NCI-H69 (cell line): ENCODE results near the gene TSPAN14.

Experiments
- DNase-seq: peaks from one replicate; lab custom pipeline; 2025; lab: John Stamatoyannopoulos, UW

Gene TSPAN14

DNA sequence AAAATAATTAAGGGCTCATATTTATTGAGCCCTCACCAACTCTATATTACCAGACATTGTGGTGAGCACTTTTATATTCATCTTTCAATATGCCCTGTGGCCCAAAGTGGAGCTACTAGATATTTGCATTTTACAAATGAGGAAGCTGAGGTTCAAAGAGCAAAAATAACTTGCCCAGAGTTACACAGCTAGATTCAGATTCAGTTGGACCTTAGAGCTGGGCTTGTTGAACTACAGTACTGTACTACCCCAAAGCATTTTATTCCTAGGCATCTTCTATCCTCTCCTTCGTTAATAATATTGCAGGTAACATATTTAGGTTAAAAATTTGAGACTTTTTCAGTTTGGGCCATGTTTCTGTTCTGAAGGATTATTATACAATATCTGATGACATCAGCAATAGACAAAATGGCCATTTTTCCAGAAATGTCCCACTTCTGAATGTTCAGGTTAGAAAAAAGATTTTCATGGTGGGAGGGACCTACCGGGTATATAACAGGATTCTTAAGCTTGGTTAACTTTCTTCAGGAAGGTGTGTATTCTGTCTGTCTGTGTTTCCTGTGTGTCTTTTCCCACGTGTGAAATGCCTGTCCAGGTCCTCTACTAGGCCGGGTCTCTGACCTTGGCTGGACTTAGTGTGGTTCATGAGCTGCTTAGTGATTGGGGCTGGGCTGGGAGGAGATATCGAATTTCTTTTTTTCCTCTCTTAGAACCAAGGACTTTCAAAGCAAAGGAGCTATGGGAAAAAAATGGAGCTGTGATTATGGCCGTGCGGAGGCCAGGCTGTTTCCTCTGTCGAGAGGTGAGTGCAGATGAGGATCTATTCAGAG lies 32.2 kb upstream of the TSPAN14 start:
- no peak for DNase-seq

DNA sequence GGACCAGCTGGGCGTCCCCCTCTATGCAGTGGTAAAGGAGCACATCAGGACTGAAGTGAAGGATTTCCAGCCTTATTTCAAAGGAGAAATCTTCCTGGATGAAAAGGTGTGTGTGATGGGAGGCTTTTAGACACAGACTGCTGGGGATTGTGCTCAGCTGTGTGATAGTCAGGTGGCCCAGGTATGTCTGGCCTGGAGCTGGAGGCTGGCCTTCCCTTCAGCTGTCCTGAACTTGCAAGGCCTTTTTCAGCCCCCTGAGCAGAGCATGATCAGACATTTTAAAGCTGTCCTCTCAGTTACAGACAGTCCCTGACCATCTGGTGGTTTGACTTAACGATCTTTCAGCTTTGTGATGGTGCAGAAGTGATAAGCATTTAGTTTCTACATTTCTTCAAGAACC lies 28.2 kb upstream of the TSPAN14 start:
- DNase-seq: no peak

DNA sequence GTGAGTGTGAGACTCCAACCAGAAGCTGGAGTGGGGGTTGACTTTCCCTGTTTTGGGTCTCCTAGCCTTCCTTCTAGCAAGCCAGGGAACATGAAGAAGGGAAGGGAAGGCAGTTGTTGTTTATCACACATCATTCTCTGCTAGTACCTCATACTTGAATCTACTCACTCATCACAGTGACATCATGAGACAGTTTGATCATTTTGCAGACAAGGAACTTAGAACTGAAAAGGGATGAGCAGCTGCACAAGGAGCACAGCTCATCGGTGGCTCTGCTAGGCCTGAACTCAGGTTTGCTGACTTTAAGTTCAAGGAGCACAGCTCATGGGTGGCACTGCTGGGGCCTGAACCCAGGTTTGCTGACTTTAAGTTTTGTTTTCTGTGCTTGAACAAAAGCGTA lies 26.6 kb upstream of the TSPAN14 start:
- DNase-seq: no peak

DNA sequence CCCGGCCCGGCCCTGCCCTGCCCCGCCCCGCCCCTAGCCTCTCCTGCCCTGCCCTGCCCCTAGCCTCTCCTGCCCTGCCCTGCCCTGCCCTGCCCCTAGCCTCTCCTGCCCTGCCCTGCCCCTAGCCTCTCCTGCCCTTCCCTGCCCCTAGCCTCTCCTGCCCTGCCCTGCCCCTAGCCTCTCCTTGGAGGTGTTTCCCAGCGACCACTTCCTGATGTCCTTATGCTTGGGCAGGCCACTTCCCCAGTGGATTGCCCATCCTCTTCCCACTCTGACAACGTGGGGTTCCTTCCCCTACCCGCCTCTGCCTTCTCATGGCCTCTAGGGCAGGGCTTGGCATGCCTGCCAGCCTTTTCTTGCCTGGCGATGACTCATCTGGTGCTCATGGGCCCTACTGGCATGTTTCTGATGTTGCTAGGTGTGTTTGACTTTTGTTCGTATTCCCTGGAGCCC lies 24.6 kb upstream of the TSPAN14 start:
- DNase-seq: no peak

DNA sequence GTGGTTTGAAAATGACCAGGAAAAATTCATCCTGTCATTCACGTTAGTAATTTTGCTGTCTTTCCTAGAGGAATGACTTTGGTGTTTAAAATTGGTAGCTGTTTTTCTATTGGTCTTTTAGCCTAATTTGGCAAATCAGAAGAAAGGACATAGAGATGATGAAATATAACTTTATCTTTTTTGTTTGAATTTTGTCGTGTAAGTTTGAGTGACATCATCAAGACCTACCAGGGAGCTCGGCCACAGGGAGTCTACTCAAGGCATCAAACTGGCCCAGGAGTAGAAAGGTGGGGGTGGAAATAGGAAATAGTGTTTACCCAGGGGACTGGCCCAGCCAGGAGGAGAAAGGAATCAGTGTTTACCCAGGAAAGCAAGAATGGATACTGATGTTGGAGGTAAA lies 21.0 kb upstream of the TSPAN14 start:
- DNase-seq: no peak

DNA sequence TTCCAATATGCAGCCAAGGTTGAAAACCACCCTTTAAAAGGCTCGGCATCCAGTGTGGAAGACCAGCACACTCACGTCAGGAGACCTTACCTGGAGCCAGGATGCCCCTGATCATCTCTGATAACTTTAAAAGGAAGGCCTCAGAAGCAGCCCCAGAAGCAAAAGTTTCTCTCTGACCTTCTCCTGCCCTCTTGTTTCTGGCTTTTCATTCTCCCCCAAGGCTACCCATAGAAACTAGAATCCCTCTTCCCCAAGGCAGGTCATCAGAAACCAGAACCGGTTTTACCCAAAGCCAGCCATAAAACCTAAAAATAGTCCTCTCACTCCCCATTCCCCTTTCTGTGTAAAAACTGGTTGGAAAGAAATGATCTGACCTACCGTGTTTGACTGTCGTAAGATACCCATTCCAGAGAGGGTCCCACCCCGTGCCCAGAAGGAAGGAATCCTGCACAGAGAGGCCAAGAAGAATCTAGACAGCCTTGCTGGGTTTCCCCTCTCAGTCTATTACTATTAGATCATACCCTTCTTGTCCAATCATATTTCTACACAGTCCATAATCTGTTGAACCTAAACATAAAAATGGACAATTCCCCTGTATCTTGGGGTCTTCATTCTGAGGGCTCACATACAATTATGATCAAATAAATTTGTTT lies 17.5 kb upstream of the TSPAN14 start:
- no peak for DNase-seq

DNA sequence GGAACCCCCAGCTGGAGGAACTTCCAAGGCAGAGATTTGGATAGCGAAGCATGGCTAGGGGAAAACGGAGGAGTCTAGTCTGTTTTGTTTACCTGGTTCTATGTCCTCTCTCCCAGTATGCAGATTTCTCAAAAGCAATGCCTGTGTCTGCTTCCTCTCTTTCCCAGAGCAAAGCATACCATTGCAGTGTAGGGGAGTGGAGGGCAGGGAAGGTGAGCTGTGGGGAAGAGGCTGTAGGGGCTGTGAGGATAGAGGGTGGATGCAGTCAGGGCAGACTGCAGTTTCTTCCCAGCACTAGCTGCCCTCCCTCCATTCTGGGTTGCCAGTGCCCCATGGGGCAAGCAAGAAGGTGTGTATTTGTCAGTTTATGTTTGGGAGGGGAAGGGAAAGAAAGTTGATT lies 16.9 kb upstream of the TSPAN14 start:
- no peak for DNase-seq

DNA sequence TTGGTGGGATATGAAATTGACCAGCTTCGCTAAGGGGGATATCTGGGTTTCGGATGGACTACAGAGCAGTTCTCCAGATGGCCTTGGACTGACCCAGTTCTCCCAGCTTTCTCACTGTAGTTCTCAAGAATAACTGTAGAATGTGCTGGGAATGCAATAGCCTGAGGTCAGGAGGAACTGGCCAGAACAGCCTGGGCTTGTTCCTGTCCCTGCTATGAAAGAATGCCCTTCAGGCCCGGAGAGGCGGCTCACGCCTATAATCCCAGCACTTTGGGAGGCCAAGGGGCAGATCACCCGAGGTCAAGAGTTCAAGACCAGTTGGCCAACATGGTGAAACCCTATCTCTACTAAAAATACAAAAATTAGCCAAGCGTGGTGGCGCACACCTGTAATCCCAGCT lies 12.3 kb upstream of the TSPAN14 start:
- DNase-seq: no peak

DNA sequence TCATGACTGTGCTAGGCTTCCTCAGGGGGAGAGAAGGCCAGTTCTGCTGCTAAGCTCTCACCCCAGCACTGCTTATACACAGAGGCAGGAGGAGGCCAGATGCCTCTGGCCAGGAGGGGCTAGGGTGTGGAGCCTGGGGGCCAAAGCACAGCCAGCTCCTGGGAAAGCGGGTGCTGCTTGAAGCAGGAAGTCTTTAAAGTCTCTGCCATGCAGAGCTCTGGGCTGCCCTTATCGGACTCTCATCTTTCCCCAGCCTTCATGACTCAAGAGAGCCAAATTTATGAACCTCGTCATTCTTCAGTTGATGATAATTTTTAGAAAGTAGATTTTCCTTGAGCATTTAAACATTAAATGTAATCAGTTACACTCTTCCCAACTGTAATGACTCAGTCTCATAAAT lies 11.2 kb upstream of the TSPAN14 start:
- DNase-seq: no peak

DNA sequence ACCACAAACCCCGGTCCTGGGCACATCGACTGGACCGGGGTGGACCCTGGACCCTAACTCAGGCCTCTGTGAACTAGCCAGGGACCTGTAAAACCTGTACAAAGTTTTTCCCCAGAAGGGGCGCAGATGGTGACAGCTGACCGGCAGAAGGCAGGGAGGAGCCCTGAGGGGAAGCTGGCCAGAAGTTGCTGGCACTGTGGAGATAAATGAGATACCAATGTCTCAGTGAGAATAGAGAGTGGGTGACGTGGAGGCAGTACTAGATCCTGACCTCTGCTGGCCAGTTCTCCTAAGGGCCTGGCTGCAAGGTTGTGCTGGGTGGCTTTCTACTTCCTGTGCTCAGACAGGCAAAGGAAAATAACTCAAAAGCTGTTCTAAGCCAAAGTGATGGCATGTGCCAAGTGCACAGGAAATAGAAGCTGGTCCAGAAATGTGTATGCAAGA lies 10.6 kb upstream of the TSPAN14 start:
- DNase-seq: peak; percentile 51

DNA sequence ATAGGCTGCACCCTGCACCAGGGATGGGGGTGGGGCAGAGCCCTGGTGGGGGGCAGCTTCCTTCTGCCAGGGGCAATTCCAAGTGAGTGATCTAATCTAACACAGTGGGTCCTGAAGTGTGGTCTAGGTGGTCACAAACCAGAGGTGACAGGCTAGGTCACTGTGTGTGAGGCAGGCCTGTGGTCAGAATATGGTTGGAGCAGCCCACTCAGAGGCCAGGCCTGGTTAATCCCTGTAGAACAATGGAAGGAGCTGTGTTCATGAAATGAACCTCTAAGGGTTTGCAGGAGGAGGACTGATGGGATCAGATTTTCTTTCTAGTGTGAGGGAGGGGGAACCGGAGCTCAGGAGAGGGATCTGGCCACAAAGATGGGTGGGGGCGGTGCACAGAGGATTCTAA lies 10.0 kb upstream of the TSPAN14 start:
- DNase-seq: no peak

DNA sequence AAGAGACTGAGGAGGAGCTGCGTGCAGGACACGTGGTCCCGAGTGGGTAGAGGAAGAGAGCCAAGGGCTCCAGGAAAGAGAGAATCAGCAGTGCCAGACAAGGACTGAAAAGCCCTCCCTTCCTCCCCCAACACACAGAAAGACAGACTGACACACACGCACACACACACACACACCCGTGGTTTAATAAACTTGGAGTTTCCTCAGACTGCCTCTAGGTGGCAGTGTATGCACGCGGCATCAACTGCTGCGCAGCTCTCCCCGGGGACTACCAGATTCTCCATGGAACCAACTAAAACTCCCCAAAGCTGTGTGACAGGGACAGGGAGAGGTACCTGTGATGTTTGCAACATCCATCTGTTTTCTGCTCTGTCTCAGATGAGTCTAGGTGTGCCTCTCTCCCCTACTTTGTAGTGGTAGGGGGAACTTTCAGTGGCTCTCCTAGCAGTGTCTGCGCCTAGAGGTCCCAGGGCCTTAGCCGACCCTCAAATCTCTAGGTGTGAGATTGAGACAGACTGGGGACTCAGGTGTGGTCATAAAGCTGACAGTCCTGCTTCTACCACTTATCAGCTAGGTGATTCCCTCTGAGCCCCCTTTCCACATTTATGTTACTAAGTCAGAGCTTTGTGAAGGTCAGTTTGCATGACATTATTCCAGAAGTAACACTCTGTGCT lies 9.3 kb upstream of the TSPAN14 start:
- peak; percentile 70 for DNase-seq

DNA sequence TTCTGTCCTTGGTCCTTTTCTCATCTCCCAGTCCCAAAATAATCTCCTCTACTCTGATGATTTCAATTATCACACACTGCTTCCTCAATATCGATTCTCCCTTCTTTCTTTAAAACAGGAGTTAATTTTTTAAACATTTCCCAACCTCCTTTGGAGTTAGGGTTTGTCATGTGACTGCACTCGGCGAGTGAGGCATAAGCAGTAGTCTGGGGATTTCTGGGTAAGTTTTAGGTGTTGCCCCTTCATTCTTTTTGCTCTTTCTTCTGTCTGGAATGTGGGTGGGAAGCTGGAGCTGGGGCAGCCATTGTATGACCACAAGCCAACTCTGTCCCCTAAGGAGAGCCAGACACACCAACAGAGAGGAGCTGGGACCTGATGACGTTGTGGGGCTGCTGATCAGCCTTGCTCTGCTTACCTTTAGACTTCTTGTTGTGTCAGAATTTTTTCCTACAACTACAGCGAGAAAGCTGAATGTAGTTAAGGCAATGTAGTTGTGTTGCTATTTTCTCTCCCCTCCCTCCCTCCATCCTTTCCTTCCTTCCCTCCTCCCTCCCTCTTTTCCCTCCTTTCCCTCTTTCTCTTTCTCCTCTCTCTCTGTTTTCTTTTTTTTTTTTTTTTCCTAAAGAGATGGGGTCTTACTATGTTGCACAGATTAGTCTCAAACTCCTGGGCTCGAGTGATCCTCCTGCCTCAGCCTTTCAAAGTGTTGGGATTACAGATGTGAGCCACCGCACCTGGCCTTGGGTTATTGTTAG lies 6.5 kb upstream of the TSPAN14 start:
- no peak for DNase-seq

DNA sequence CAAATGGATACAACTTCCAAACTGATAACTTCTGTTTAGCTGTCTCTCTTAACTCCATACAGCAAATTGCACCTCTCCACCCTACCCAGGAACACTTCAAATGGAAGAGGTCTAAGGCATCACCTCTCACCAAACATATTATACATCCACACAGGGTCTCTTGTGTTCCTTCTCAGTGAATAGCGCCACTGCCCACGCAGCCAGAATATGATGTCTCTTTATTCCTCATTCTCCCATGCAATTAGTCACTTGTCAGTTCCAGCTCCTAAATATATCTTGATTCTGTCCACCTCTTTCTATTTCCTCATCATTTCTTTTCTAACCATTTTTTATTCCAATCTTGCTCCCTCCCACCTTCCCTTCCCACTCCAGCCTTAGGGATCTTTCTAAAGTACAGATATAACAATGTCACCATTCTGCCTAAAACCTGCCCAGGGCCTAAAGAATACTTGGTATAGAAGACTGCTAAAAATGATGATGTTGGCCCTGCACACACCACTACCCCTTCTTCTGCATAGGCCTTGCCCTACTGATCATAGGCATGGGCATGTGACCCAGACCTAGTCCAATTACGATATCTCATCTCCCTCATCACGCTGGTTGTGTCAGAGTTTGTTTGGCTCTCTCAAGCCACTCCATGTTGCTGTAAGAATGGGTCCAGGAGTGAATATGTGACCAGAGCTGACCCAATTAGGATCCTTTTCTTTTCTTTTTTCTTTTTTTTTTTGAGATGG lies 5.7 kb upstream of the TSPAN14 start:
- no peak for DNase-seq

DNA sequence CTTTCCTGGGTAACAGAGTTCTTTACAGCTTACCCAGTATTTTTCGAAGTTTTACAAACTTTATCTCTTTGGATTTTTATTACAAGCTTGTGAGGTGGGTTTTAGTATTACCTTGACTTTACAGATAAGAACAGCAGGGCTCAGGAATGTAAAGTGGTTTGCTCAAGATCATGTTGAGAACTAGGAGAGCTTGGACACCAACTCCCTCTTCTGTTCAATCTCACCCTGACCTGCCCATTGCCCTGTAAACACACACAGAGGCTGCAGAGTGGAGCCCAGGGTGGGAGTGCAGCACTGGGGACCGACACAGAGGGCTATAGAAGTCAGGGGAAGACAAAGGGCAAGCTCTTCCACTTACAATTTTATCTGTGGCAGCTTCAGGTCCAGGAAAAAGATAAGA lies 4.6 kb upstream of the TSPAN14 start:
- no peak for DNase-seq

DNA sequence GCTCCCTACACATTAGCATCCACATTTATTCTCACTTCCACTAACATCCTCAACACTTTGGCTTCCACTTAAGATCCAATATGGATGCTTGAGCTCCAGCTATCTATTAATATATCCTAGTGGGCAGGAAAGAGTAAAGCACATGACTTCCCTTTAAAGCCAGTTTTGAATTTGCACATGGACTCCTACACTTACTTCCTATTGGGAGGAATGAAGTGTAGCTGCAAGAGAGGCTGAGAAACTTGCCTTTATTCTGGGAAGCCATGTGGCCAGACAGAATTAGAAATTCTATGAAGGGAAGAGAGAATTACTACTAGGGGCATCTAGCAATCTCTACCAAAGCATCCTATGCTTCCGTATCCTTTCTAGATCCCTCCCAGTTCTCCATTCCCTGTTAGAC lies 3.0 kb upstream of the TSPAN14 start:
- DNase-seq: no peak

DNA sequence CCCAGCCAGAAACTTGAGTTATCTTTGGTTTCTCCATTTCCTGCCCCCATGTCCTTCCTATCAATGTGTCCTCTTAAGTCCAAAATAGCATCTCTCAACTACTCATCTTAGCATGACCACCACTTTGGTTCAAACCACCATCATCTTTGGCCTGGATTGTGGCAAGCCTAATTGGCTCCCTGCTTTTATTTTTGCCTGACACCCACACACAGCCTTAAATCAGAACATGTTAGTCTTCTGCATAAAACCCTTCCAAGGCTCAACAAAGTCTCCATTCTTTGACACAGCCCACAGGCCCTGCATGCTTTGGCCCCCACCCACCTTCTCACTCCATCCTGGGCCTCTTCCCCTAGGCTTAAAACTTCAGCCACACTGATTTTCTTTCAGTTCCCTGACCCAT lies 2.0 kb upstream of the TSPAN14 start:
- DNase-seq: no peak

DNA sequence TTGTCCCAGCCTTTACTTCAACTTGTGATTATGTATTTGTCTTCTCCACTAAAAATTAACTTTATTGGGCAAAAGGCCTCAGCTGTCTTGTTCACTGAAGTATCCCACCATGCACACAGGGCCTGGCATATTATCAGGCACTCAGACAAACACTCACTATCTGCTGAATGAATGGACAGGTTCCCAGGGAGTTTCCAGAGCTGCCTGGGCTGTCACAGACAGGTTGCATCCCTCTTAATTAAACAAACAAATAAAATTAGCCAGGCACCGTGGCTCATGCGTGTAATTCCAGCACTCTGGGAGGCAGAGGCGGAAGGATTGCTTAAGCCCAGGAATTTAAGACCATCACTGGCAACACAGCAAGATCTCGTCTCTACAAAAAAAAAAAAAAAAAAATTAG lies 1.5 kb upstream of the TSPAN14 start:
- DNase-seq: no peak

DNA sequence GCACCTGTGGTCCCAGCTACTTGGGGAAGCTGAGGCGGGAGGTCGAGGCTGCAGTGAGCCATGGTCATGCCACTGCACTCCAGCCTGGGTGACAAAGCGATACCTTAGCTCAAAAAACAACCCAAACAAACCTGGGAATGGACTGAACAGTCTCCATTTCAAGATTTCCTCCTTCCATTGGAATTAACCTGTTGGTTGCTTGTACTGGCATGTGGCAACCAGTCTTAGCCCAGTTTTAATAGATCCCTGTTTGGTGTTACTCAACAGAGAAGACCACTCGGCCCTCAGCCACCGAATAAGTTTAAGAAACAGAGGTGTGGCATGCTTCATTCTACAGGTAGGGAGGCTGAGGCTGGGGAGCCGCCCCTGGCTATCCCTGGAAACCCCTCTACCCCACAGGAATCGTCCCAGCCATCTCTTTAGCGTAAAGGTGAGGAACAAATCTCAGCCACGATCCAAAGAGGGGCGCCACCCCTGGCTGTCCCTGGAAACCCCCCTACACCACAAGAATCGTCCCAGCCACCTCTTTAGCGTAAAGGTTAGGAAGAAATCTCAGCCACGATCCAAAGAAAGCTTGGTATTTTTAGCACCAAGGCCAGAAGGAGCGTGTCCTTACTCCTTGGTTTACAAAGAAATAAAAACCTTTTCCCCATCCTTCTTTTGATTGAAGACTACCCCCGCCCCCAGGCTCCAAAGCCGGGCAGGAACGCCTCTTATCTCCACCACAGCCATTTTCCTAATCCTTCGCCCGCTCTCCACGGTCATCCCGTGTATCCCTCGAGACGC lies 861 bp upstream of the TSPAN14 start:
- no peak for DNase-seq

DNA sequence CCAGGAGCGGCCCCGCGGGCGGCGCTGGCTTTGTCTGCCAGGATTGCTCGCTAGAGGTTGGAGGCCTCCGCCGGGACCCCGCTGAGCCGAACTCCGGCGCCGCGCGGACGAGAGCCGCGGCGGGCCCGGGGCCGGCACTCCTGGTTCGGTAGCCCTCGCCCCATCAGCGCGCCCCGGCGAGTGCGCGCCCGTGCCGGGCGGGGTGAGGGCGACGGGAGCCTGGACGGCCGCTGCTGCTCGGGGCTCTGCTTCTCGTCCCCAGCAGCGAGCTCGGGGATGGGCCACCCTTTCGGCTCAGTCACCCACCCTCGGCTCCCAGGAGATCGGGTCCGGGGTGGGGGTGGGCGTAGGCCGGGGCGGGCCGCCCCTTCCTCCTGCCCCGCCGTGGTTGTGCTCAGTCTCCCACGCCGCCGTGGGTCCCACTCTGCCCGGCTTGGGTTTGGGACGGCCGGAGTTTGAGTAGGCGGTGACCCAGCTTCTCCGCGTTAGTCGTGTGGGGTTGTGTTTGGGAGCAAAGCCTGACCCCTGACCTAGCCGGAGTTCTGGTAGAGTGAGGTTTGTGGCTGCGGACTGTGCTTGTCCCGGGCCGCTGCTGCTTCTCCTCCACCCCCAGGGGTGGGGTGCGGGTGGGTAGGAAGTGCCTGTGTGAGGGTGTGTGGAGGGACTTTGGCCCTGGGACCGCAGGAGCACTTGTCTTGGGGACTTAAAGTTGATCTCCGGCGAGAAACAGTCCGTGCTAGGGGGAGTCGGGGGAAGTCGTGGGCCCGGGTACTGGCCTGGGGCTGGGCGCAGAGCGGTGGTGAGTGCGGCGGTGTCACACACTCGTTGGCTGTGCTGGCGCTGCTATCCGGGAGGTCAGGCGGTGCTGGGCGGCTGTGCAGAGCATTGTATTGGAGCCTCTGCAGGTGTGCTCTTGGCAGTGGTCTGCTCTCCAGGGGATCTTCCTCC lies 677 bp downstream of the TSPAN14 start:
- DNase-seq: peak; percentile 57
